ENCODE results near the gene SLC36A1. TPM values are rescaled to one million over a fixed set of nuclear protein-coding genes. Genes with fewer than 3 reads are reported as not detected.
A peak's percentile ranks its signal among the peaks of the same experiment; 100 is the strongest.

SLC36A1 gene
- total RNA-seq, 1 experiment from 2014 or later: 15.0 TPM

DNA sequence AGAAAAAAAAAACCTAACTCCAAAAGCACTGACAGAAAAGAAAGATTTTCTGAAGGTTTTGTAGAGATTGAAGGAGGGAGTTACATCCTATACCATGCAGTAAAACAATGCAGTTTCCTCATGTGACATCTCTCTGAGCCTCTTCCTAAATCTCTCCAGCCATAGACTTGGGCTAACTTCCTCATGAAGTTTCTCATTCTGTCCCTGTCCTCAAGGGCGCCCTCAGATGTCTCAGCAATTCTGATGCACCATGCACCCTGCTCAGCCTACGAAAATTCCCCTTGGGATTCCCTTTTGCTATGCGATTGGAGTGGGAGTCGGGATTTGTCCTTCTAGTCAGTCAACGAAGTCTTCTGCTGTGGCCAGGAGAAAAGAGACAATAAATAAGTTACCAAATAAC lies 74.8 kb downstream of the SLC36A1 start:
- no peak overlapping the region for H4K91ac ChIP-seq (ENCODE audit: insufficient read length, low read depth, low read length)

More for the DNA sequence above, 74.8 kb downstream of the SLC36A1 start:
- Mint-ChIP-seq H3K4me3 (no peak overlapping the region), H3K27me3 (ENCODE audit: low read depth) (no peaks in the 10 kb centered on the region), H3K27ac (no peak overlapping the region), H3K36me3 (ENCODE audit: insufficient read depth in 1 of 3, low read depth in 3 of 3) (no peaks in the 10 kb centered on the region), H3K4me1 (peaks cover 4 to 5% of the 10 kb centered on the region in 2 experiments; a peak in 1 of 4 replicates), H3K9me3 (no peaks in the 10 kb centered on the region)
- Histone ChIP-seq H3K79me1 (ENCODE audit: insufficient read depth, low read depth, low read length, poor library complexity, severe bottlenecking) (no peaks in the 10 kb centered on the region), H3K9me3 (ENCODE audit: control insufficient read depth, low read depth, low read length) (no peaks in the 10 kb centered on the region), H3K23me2 (ENCODE audit: insufficient read length, low read depth, low read length, poor library complexity, severe bottlenecking) (no peaks in the 10 kb centered on the region), H3K27me3 (ENCODE audit: insufficient read depth, low read length) (no peaks in the 10 kb centered on the region), H3K4ac (ENCODE audit: low read depth, low read length) (no peak overlapping the region), H3K27ac (ENCODE audit: insufficient read length, low read depth, low read length) (no peak overlapping the region), H3K4me2 (ENCODE audit: insufficient read depth, insufficient read length, low read length) (no peak overlapping the region), H2BK20ac (ENCODE audit: low read depth, low read length, poor library complexity, severe bottlenecking) (no peak overlapping the region), H3K18ac (ENCODE audit: insufficient read length, low read depth, low read length) (no peak overlapping the region), H4K5ac (ENCODE audit: insufficient read length, low read depth, low read length) (no peak overlapping the region), H3K79me2 (ENCODE audit: insufficient read depth, low read length) (no peaks in the 10 kb centered on the region), H2AFZ (ENCODE audit: low read length) (no peak overlapping the region), H3K14ac (ENCODE audit: insufficient read depth, low read length) (no peak overlapping the region), H2BK15ac (ENCODE audit: low read depth, low read length) (no peak overlapping the region), H2BK5ac (ENCODE audit: insufficient read length, low read length) (no peak overlapping the region), H2AK5ac (ENCODE audit: insufficient read length, low read length) (no peak overlapping the region), H4K8ac (replicated peaks; ENCODE audit: insufficient read length, low read depth, low read length) (peak overlapping the region; percentile 32), H3K9ac (ENCODE audit: extremely low read depth, insufficient read length, low read length) (no peak overlapping the region), H3K4me1 (ENCODE audit: insufficient read depth, low read length) (no peaks in the 10 kb centered on the region), H3K56ac (ENCODE audit: insufficient read length, low read depth, low read length) (no peak overlapping the region), H3T11ph (ENCODE audit: low read length) (no peak overlapping the region), H4K20me1 (ENCODE audit: control insufficient read depth, insufficient read depth, insufficient read length) (no peaks in the 10 kb centered on the region), H2BK12ac (ENCODE audit: insufficient read length, low read depth, low read length) (no peak overlapping the region), H3K23ac (ENCODE audit: insufficient read length, low read depth, low read length) (no peak overlapping the region), H2BK120ac (ENCODE audit: low read depth, low read length, poor library complexity, severe bottlenecking) (no peak overlapping the region)
- DNase-seq: no peak
- WGBS (ENCODE audit: extremely low coverage, insufficient read length, low lambda C conversion rate): no CpG with 5 or more reads among the region's 5 CpGs
- TF ChIP-seq, protein P1, sequence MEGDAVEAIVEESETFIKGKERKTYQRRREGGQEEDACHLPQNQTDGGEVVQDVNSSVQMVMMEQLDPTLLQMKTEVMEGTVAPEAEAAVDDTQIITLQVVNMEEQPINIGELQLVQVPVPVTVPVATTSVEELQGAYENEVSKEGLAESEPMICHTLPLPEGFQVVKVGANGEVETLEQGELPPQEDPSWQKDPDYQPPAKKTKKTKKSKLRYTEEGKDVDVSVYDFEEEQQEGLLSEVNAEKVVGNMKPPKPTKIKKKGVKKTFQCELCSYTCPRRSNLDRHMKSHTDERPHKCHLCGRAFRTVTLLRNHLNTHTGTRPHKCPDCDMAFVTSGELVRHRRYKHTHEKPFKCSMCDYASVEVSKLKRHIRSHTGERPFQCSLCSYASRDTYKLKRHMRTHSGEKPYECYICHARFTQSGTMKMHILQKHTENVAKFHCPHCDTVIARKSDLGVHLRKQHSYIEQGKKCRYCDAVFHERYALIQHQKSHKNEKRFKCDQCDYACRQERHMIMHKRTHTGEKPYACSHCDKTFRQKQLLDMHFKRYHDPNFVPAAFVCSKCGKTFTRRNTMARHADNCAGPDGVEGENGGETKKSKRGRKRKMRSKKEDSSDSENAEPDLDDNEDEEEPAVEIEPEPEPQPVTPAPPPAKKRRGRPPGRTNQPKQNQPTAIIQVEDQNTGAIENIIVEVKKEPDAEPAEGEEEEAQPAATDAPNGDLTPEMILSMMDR (conservative IDR thresholded peaks at IDR 0.05): no peak

All from H9 (cell line).